ENCODE data around the gene TMEM233.

DNA sequence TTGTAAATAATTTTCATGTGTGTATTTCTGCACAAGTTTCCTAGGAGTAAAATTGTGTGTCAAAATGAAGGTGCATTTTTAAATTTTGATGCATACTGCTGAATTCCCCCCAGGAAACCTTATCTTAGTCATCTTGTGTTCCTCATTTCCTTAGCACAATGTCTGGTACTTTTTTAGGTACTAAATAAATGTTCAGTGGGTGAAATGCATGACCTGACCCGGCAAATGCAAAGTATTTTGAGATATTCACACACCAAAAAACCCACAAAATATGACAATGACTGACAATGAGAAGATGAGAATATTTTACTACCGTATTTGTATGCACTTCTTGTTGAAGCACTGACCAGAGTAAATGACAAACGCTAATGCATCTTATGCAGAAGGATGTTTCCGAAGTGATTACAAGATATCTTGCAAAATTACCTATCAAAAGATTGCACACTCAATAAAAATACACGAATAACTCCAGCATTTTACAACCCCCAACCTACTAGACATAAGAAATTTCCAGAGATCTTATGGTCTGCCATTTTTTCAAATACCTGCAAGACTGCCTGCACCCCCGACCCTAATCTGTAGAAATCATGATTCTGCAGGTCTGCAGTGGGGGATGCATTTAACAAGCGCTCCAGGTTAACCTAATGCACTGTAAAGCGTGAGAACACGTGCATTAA is 73.5 kb downstream of the TMEM233 start:
- TF ChIP-seq, protein P1, sequence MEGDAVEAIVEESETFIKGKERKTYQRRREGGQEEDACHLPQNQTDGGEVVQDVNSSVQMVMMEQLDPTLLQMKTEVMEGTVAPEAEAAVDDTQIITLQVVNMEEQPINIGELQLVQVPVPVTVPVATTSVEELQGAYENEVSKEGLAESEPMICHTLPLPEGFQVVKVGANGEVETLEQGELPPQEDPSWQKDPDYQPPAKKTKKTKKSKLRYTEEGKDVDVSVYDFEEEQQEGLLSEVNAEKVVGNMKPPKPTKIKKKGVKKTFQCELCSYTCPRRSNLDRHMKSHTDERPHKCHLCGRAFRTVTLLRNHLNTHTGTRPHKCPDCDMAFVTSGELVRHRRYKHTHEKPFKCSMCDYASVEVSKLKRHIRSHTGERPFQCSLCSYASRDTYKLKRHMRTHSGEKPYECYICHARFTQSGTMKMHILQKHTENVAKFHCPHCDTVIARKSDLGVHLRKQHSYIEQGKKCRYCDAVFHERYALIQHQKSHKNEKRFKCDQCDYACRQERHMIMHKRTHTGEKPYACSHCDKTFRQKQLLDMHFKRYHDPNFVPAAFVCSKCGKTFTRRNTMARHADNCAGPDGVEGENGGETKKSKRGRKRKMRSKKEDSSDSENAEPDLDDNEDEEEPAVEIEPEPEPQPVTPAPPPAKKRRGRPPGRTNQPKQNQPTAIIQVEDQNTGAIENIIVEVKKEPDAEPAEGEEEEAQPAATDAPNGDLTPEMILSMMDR (IDR thresholded peaks at IDR 0.05; ENCODE audit: poor library complexity, severe bottlenecking) = no peak
- TF ChIP-seq, protein P2, sequence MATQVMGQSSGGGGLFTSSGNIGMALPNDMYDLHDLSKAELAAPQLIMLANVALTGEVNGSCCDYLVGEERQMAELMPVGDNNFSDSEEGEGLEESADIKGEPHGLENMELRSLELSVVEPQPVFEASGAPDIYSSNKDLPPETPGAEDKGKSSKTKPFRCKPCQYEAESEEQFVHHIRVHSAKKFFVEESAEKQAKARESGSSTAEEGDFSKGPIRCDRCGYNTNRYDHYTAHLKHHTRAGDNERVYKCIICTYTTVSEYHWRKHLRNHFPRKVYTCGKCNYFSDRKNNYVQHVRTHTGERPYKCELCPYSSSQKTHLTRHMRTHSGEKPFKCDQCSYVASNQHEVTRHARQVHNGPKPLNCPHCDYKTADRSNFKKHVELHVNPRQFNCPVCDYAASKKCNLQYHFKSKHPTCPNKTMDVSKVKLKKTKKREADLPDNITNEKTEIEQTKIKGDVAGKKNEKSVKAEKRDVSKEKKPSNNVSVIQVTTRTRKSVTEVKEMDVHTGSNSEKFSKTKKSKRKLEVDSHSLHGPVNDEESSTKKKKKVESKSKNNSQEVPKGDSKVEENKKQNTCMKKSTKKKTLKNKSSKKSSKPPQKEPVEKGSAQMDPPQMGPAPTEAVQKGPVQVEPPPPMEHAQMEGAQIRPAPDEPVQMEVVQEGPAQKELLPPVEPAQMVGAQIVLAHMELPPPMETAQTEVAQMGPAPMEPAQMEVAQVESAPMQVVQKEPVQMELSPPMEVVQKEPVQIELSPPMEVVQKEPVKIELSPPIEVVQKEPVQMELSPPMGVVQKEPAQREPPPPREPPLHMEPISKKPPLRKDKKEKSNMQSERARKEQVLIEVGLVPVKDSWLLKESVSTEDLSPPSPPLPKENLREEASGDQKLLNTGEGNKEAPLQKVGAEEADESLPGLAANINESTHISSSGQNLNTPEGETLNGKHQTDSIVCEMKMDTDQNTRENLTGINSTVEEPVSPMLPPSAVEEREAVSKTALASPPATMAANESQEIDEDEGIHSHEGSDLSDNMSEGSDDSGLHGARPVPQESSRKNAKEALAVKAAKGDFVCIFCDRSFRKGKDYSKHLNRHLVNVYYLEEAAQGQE (IDR thresholded peaks at IDR 0.05; ENCODE audit: borderline replicate concordance) = no peak
- no peak for TF ChIP-seq EP300 (conservative IDR thresholded peaks at IDR 0.05; ENCODE audit: poor library complexity, severe bottlenecking)
- no peak for TF ChIP-seq POLR2AphosphoS5 (IDR thresholded peaks at IDR 0.05)
- no peak for TF ChIP-seq RAD21 (conservative IDR thresholded peaks at IDR 0.05)
